ENCODE data around the gene BUD23.
A peak's percentile ranks its signal among the peaks of the same experiment; 100 is the strongest.
"Not testable (repeated sequence)": the region's sequence is repeated elsewhere in the genome, so short reads cannot be mapped to it uniquely, and the experiment has no call there.

Gene BUD23

GRCh38 chr7:73715648-73716317, 32.4 kb downstream of the BUD23 start:
- peak; percentile 97 for DNase-seq (ENCODE audit: low read depth)
- Histone ChIP-seq H3K36me3 (ENCODE audit: control insufficient read depth, insufficient read depth, low read length, severe bottlenecking) (no peaks in the 10 kb centered on the region), H3K4me1 (ENCODE audit: control insufficient read depth, insufficient read depth, low read length) (peaks cover 35% of the 10 kb centered on the region), H3K9ac (ENCODE audit: low read length) (peak overlapping the region; percentile 18), H3K4me3 (ENCODE audit: low read length) (no peak overlapping the region), H3K27me3 (replicated peaks; ENCODE audit: control insufficient read depth, insufficient read depth, low read length) (no peaks in the 10 kb centered on the region), H3K9me3 (ENCODE audit: control insufficient read depth, low read length) (no peaks in the 10 kb centered on the region)

- H3K36me3 ChIP-seq (ENCODE audit: control insufficient read depth, insufficient read depth, low read length, severe bottlenecking), result no peaks in the 10 kb centered on the region
- peak overlapping the region; percentile 18 for H3K9ac ChIP-seq (ENCODE audit: low read length)
- peaks cover 35% of the 10 kb centered on the region for H3K4me1 ChIP-seq (ENCODE audit: control insufficient read depth, insufficient read depth, low read length)
- no peak for DNase-seq (ENCODE audit: low read depth)
- H3K27me3 ChIP-seq (replicated peaks; ENCODE audit: control insufficient read depth, insufficient read depth, low read length), result no peaks in the 10 kb centered on the region
- peak overlapping the region; percentile 14 for H3K4me3 ChIP-seq (ENCODE audit: low read length)
- no peaks in the 10 kb centered on the region for H3K9me3 ChIP-seq (ENCODE audit: control insufficient read depth, low read length)
These were observed 33.0 kb downstream of the BUD23 start for GRCh38 chr7:73716318-73716890.

GRCh38 chr7:73717025-73717807, 33.8 kb downstream of the BUD23 start:
- no peak for DNase-seq (ENCODE audit: low read depth)
- Histone ChIP-seq H3K27me3 (replicated peaks; ENCODE audit: control insufficient read depth, insufficient read depth, low read length) (no peaks in the 10 kb centered on the region), H3K36me3 (ENCODE audit: control insufficient read depth, insufficient read depth, low read length, severe bottlenecking) (no peaks in the 10 kb centered on the region), H3K4me1 (ENCODE audit: control insufficient read depth, insufficient read depth, low read length) (peaks cover 41% of the 10 kb centered on the region), H3K9ac (ENCODE audit: low read length) (peak overlapping the region; percentile 50), H3K4me3 (ENCODE audit: low read length) (peak overlapping the region; percentile 14), H3K9me3 (ENCODE audit: control insufficient read depth, low read length) (no peaks in the 10 kb centered on the region)

- H3K4me3 ChIP-seq (ENCODE audit: low read length), result peak overlapping the region; percentile 87
- H3K4me1 ChIP-seq (ENCODE audit: control insufficient read depth, insufficient read depth, low read length), result peaks cover 41% of the 10 kb centered on the region
- no peaks in the 10 kb centered on the region for H3K9me3 ChIP-seq (ENCODE audit: control insufficient read depth, low read length)
- peak overlapping the region; percentile 87 for H3K9ac ChIP-seq (ENCODE audit: low read length)
- H3K27me3 ChIP-seq (replicated peaks; ENCODE audit: control insufficient read depth, insufficient read depth, low read length), result no peaks in the 10 kb centered on the region
- H3K36me3 ChIP-seq (ENCODE audit: control insufficient read depth, insufficient read depth, low read length, severe bottlenecking), result no peaks in the 10 kb centered on the region
- peak; percentile 87 for DNase-seq (ENCODE audit: low read depth)
These were observed 34.6 kb downstream of the BUD23 start for GRCh38 chr7:73717991-73718405.

- H3K9ac ChIP-seq (ENCODE audit: low read length), result peak overlapping the region; percentile 87
- H3K4me1 ChIP-seq (ENCODE audit: control insufficient read depth, insufficient read depth, low read length), result peaks cover 41% of the 10 kb centered on the region
- no peaks in the 10 kb centered on the region for H3K36me3 ChIP-seq (ENCODE audit: control insufficient read depth, insufficient read depth, low read length, severe bottlenecking)
- no peak for DNase-seq (ENCODE audit: low read depth)
- H3K27me3 ChIP-seq (replicated peaks; ENCODE audit: control insufficient read depth, insufficient read depth, low read length), result no peaks in the 10 kb centered on the region
- H3K9me3 ChIP-seq (ENCODE audit: control insufficient read depth, low read length), result no peaks in the 10 kb centered on the region
- H3K4me3 ChIP-seq (ENCODE audit: low read length), result peak overlapping the region; percentile 87
These were observed 35.1 kb downstream of the BUD23 start for GRCh38 chr7:73718438-73718881.

- H3K4me1 ChIP-seq (ENCODE audit: control insufficient read depth, insufficient read depth, low read length), result peaks cover 41% of the 10 kb centered on the region
- H3K36me3 ChIP-seq (ENCODE audit: control insufficient read depth, insufficient read depth, low read length, severe bottlenecking), result no peaks in the 10 kb centered on the region
- no peaks in the 10 kb centered on the region for H3K9me3 ChIP-seq (ENCODE audit: control insufficient read depth, low read length)
- peak within 1 kb of the TSS; percentile 87 for H3K9ac ChIP-seq (ENCODE audit: low read length)
- DNase-seq (ENCODE audit: low read depth), result peak; percentile 90
- peak within 1 kb of the TSS; percentile 87 for H3K4me3 ChIP-seq (ENCODE audit: low read length)
- H3K27me3 ChIP-seq (replicated peaks; ENCODE audit: control insufficient read depth, insufficient read depth, low read length), result no peaks in the 10 kb centered on the region
These were observed 35.8 kb downstream of the BUD23 start, which contains the start of gene STX1A for GRCh38 chr7:73718905-73719805. Gene STX1A, minus strand, starts transcription at chr7:73719669. Its CDS starts 38 bp downstream, at chr7:73719631.

GRCh38 chr7:73719806-73720169, 36.4 kb downstream of the BUD23 start:
- Histone ChIP-seq H3K9me3 (ENCODE audit: control insufficient read depth, low read length) (no peaks in the 10 kb centered on the region), H3K4me3 (ENCODE audit: low read length) (peak overlapping the region; percentile 74), H3K36me3 (ENCODE audit: control insufficient read depth, insufficient read depth, low read length, severe bottlenecking) (no peaks in the 10 kb centered on the region), H3K27me3 (replicated peaks; ENCODE audit: control insufficient read depth, insufficient read depth, low read length) (no peaks in the 10 kb centered on the region), H3K9ac (ENCODE audit: low read length) (peak overlapping the region; percentile 39), H3K4me1 (ENCODE audit: control insufficient read depth, insufficient read depth, low read length) (peaks cover 41% of the 10 kb centered on the region)
- no peak for DNase-seq (ENCODE audit: low read depth)

- not testable (repeated sequence) for H3K27me3 ChIP-seq (replicated peaks; ENCODE audit: control insufficient read depth, insufficient read depth, low read length); H3K36me3 ChIP-seq (ENCODE audit: control insufficient read depth, insufficient read depth, low read length, severe bottlenecking); H3K9ac ChIP-seq (ENCODE audit: low read length); H3K4me3 ChIP-seq (ENCODE audit: low read length); DNase-seq (ENCODE audit: low read depth); H3K9me3 ChIP-seq (ENCODE audit: control insufficient read depth, low read length)
- H3K4me1 ChIP-seq (ENCODE audit: control insufficient read depth, insufficient read depth, low read length), result peaks cover 37% of the 10 kb centered on the region
These were observed 37.0 kb downstream of the BUD23 start for GRCh38 chr7:73720443-73720842.

GRCh38 chr7:73721377-73721817, 38.0 kb downstream of the BUD23 start:
- H3K4me1 ChIP-seq (ENCODE audit: control insufficient read depth, insufficient read depth, low read length), result peaks cover 27% of the 10 kb centered on the region
- H3K4me3 ChIP-seq (ENCODE audit: low read length), result no peak overlapping the region
- H3K27me3 ChIP-seq (replicated peaks; ENCODE audit: control insufficient read depth, insufficient read depth, low read length), result no peaks in the 10 kb centered on the region
- H3K9ac ChIP-seq (ENCODE audit: low read length), result no peak overlapping the region
- DNase-seq (ENCODE audit: low read depth), result no peak
- H3K9me3 ChIP-seq (ENCODE audit: control insufficient read depth, low read length), result no peaks in the 10 kb centered on the region
- H3K36me3 ChIP-seq (ENCODE audit: control insufficient read depth, insufficient read depth, low read length, severe bottlenecking), result no peaks in the 10 kb centered on the region

GRCh38 chr7:73722182-73722581, 38.8 kb downstream of the BUD23 start:
- not testable (repeated sequence) for DNase-seq (ENCODE audit: low read depth); H3K36me3 ChIP-seq (ENCODE audit: control insufficient read depth, insufficient read depth, low read length, severe bottlenecking); H3K9me3 ChIP-seq (ENCODE audit: control insufficient read depth, low read length); H3K27me3 ChIP-seq (replicated peaks; ENCODE audit: control insufficient read depth, insufficient read depth, low read length); H3K4me3 ChIP-seq (ENCODE audit: low read length); H3K9ac ChIP-seq (ENCODE audit: low read length)
- H3K4me1 ChIP-seq (ENCODE audit: control insufficient read depth, insufficient read depth, low read length), result peaks cover 22% of the 10 kb centered on the region
